NCI-H2107 treated with DMSO at 0.1 percent for 48 hours (cell line): Measurements from ENCODE around the gene PDE3B.
"Not testable (repeated sequence)": the region's sequence is repeated elsewhere in the genome, so short reads cannot be mapped to it uniquely, and the experiment has no call there.

Source experiments
- DNase-seq: peaks from one replicate; lab custom pipeline; 2025; ENCODE audit not compliant: unreplicated experiment; lab: John Stamatoyannopoulos, UW

PDE3B gene

DNA sequence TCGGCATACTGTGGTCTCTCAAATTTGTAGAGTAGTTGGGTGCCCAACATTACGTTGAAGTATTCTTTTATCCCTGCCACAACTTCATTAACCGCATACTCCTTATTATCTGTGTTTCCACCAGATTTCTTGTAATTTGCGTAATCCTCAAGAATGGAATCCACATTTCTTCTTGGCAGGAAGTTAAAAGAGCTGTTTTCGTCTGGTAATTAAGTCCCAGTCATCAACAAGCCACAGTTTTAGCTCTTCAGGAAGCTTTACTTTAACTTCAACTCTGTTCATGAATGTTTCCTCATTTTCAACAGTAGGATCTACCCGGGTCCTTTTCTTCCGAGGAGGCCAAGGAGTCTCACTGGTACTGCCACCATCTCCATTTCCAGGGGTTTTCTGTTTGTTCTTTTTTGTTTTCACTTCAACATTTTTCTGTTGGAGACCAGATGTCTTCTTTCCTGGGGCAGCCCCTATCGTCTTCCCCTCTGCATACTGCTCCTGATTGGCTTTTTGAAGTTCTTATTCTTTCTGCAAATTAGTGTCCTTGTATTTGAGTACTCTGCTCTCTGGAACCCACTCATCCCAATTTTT, 30.3 kb downstream of the PDE3B start:
- no peak for DNase-seq

DNA sequence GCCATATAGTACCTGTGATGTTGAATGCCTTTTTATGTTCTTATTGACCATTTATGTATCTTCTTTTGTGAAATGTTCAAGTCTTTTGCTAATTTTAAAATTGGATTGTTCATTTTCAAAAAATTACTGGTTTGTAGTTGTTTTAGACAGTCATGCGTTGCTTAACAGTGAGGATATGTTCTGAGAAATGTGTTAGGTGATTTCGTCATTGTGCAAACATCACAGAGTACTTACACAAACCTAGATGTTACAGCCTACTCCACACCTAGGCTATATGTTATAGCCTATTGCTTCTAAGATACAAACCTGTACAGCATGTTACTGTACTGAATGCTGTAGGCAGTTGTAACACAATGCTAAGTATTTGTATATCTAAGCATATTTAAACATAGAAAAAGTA, 32.5 kb downstream of the PDE3B start:
- DNase-seq, result no peak

DNA sequence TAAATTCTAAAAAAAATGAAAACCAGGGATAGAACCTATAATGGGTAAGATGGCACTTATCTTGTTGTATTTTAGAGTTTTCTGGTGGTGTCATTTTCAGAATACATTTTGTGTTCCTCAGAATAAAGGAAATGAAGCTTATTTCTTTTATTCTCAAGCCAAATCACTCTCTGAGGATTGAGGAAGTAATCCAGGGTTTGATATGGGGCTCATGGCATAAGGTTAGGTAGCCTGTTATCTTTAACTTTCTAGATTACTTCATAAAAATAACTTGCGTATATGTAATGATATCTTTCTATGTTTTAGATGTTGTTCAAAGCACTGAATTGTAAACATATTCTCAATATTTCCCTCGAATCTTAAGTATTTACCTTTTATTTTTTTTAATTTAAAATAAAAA, 33.5 kb downstream of the PDE3B start:
- DNase-seq, result no peak

DNA sequence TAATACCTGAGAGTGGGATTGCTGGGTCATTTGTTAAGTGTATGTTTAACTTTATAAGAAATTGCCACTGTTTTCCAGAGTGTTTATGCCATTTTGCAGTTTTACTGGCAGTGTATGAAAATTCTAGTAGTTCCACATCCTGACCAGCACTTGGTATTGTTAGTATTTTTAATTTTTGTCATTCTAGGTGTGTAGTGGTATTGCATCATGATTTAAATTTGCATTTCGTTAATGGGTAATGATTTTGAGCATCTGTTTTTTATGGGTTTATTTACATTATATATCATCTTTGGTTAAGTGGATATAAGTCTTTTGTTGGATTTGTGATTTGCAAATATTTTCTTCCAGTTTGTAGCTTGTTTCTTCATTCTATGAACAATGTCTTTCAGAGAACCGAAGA, 34.7 kb downstream of the PDE3B start:
- DNase-seq, result no peak

- no peak for DNase-seq
Measured at GRCh38 chr11:14679662-14680061, 36.1 kb downstream of the PDE3B start.

DNA sequence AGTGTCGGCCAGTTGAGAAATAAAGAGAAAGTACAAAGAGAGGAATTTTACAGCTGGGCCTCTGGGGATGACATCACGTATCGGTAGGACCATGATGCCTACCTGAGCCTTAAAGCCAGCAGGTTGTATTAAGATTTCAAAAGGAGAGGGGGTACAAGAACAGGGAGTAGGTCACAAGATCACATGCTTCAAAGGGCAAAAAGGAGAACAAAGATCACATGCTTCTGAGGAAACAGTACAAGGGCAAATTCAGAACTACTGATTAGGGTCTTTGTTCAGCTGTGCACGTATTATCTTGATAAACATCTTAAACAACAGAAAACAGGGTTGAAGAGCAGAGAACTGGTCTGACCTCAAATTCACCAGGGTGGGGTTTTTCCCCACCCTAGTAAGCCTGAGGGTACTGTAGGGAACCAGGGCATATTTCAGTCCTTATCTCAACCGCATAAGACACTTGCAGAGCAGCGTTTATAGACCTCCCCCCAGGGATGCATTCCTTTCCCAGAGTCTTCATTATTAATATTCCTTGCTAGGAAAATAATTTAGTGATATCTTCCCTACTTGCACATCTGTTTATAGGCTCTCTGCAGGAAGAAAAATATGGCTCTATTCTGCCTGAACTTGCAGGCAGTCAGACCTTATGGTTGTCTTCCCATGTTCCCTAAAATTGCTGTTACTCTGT, 40.8 kb downstream of the PDE3B start:
- not testable (repeated sequence) for DNase-seq

- no peak for DNase-seq
Measured at GRCh38 chr11:14687456-14687855, 43.9 kb downstream of the PDE3B start.

DNA sequence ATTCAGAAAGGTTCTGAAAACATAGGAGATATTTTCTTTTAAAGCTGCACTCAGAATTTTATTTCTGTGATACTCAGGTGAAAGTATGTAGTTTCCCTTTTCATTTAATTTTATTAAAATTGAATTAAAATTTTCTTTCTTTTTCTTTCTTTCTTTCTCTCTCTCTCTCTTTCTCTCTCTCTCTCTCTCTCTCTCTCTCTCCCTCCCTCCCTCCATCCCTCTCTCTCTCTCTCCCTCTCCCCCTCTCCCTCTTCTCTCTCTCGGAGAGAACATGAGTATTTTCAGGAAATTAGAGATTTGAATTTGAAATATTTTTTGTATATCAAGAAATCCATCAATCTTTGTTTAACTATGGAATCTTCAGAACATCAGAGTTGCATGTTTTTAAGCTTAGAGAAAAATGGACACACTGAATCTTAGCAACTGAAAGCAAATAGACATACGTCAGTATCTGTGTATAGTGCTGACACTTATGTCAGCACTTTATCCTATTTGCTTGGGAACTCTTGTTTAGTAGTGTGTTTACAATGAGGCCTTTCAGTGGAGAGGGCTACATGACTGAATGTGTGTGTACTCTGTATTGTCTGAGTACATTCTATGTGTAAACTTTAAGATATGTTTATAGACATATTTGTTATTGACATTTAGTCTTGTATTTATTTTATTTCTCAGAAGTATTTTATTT, 44.5 kb downstream of the PDE3B start:
- peak; percentile 27 for DNase-seq

DNA sequence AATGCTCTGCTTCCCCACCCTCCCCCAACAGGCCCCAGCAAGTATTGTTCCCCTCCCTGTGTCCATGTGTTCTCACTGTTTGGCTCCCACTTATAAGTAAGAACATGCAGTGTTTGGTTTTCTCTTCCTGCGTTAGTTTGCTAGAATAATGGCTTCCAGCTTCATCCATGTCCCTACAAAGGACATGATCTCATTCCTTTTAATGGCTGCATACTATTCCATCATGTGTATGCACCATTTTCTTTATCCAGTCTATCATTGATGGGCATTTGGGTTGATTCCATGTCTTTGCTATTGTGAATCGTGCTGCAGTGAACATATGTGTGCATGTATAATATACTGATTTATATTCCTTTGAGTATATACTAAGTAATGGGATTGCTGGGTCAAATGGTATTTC, 52.1 kb downstream of the PDE3B start:
- not testable (repeated sequence) for DNase-seq

- DNase-seq, result no peak
Measured at GRCh38 chr11:14698771-14699170, 55.2 kb downstream of the PDE3B start.

GRCh38 chr11:14700593-14700992, 57.0 kb downstream of the PDE3B start:
- DNase-seq, result no peak

GRCh38 chr11:14702760-14703159, 59.2 kb downstream of the PDE3B start:
- no peak for DNase-seq

GRCh38 chr11:14703731-14704130, 60.1 kb downstream of the PDE3B start:
- DNase-seq, result no peak

DNA sequence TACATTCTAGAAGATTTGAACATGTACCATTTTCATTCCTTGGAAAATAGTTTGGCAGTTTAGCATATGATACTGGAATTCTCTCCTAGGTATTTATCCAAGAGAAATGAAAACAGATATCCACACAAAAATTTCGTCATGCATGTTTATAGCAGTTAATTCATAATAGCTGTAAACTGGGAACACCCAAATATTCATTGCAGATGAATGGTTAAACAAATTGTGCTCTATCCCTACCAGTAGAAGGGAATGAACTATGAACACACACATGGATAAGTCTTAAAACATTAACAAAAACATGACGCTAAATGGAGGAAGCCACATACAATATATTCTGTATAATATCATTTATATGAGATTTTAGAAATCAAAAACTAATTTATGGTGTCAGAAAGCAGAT, 61.5 kb downstream of the PDE3B start:
- DNase-seq, result no peak

GRCh38 chr11:14713496-14714244, 70.1 kb downstream of the PDE3B start:
- no peak for DNase-seq

DNA sequence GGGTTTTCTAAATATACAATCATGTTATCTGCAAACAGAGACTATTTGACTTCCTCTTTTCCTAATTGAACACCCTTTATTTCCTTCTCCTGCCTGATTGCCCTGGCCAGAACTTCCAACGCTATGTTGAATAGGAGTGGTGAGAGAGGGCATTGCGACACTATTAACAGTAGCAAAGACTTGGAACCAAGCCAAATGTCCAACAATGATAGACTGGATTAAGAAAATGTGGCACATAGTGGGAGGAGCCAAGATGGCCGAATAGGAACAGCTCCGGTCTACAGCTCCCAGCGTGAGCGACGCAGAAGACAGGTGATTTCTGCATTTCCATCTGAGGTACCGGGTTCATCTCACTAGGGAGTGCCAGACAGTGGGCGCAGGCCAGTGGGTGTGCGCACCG, 72.1 kb downstream of the PDE3B start:
- DNase-seq, result not testable (repeated sequence)

DNA sequence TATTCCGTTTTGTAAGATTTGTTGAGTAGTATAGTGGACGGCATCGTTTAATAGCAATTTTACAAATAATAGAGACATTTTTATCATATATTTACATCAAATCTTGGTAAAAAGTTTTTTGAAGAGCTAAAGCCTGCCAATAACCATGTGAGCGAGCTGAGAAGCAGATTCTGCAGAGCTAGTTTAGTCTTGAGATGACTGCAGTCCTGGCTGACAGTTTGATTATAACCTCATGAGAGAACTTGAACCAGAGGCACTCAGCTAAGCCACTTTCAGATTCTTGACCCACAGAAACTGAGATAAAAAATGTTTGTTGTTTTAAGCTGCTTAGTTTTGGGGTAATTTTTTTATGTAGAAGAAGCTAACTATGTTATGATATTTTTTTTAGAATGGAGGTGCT, 78.9 kb downstream of the PDE3B start:
- DNase-seq, result no peak

DNA sequence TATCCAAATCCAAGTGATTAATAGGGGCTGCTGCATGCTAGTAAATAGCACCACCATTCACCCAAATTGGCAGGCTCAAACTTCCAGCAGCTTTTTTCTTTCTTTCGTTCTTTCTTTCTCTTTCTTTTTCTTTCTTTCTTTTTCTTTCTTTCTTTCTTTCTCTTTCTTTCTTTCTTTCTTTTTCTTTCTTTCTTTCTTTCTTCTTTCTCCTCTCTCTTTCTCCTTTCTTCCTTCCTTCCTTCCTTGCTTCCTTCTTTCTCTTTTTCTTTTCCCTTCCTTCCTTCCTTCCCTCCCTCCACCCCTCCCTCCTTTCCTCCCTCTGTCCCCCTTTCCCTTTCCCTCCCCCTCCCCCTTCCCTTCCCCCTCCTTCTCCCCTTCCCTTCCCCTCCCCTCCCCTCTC, 81.5 kb downstream of the PDE3B start:
- DNase-seq, result no peak

DNA sequence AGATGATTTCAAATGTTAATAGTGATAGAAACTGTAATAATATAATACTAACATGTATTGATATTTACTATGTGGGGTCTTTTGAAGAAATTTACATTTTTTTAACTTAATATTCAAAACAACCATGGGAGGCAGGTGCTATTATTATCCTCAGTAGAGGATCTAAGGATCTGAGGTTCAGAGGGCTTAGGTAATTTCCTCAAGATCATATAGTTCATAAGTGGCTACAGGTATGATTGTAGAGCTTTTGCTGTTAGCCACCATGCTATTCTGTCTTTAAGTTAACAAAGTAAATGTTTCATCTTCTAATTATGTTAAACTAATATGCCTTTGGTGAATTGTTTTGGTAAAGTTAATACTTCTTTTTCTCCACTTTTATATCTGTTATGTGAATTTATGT, 83.6 kb downstream of the PDE3B start:
- DNase-seq, result no peak

GRCh38 chr11:14727746-14728145, 84.1 kb downstream of the PDE3B start:
- no peak for DNase-seq

- not testable (repeated sequence) for DNase-seq
Measured at GRCh38 chr11:14740539-14740938, 96.9 kb downstream of the PDE3B start.

- DNase-seq, result no peak
Measured at GRCh38 chr11:14741195-14741594, 97.6 kb downstream of the PDE3B start.
